Upper lobe of left lung (tissue), 4 donors: Measurements from ENCODE around the gene KCTD1.

Experiments used
- CTCF ChIP-seq, 6 experiments: fragments of 450-650 bp in 4 of 6; fragments of 200-600 bp in 2 of 6; sonication (generic) in 2 of 6; IDR thresholded peaks; one replicate each; pipeline ENCODE4 v1.5.1; 2016 to 2019; ENCODE audit warnings: antibody characterized with exemption in 6 of 6
- EP300 ChIP-seq, 4 donors: sonication (generic); formaldehyde crosslinking; IDR thresholded peaks; one replicate each; pipeline ENCODE4 v1.5.1; 2017; ENCODE audit warnings: antibody characterized with exemption in 4 of 4, control low read depth in 2 of 4
- POLR2A ChIP-seq, 4 donors: fragments of 450-650 bp; IDR thresholded peaks; one replicate each; pipeline ENCODE4 v1.5.1; 2016 to 2017; ENCODE audit warnings: antibody characterized with exemption in 4 of 4, mild to moderate bottlenecking in 2 of 4
- POLR2AphosphoS5 ChIP-seq, 2 donors: sonication (generic); formaldehyde crosslinking; IDR thresholded peaks; one replicate each; pipeline ENCODE4 v1.5.1; 2017; ENCODE audit warnings: antibody characterized with exemption in 2 of 2

GRCh38 chr18:26453386-26453901 is 94.9 kb downstream of the KCTD1 start:
- TF ChIP-seq CTCF (IDR thresholded peaks at IDR 0.05) (no peak), EP300 (IDR thresholded peaks at IDR 0.05) (no peak), POLR2A (IDR thresholded peaks at IDR 0.05) (no peak), POLR2AphosphoS5 (IDR thresholded peaks at IDR 0.05) (no peak)
